ENCODE data around the gene GPER1. TPM values are rescaled to one million over a fixed set of nuclear protein-coding genes. Genes with fewer than 3 reads are reported as not detected.

Gene GPER1
- total RNA-seq, 2 experiments from 2014 or later: 34.9 to 75.9 TPM

DNA sequence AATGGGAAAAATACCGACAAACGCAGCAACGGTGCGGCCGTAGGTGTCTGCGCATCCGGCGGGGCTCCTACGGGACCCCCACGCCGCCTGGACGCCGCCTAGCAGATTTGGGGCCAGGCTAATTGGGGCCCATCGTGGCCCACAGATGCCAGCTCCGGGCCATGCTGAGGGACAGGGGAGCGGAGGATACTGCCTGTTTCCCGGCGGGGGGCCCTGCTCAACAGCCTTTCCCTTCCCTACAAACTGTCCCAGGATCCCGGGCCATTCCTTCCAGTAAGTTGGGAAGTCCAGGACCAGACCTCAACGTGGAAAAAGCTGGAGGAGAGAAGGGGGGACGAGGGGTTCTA is 21.7 kb upstream of the GPER1 start:
- ChIA-PET CTCF (ENCODE audit: unreplicated experiment) (interaction anchor here (1.1 to 1.3 kb wide), 2 partner anchors 43 to 93 kb away, joined by 3 to 4 read pairs; no protein-coding TSS in a partner anchor), POLR2A (interaction anchor here (1.3 kb wide), 1 partner anchor 72 kb away, joined by 5 read pairs; no protein-coding TSS in a partner anchor)
- Histone ChIP-seq H3K36me3 (ENCODE audit: insufficient read depth, low read length) (no peaks in the 10 kb centered on the region), H2AFZ (ENCODE audit: low read length) (no peak overlapping the region), H3K4me2 (ENCODE audit: low read length) (no peak overlapping the region), H3K4me3 (ENCODE audit: low read depth, low read length, poor library complexity, severe bottlenecking) (no peak overlapping the region), H3K4me1 (ENCODE audit: insufficient read depth, low read length, poor library complexity, severe bottlenecking) (peaks cover 51% of the 10 kb centered on the region), H3K79me2 (ENCODE audit: insufficient read depth, low read depth, low read length) (no peaks in the 10 kb centered on the region), H3K27ac (ENCODE audit: low read depth, low read length, poor library complexity, severe bottlenecking) (no peak overlapping the region), H3K9me3 (ENCODE audit: low read length) (no peaks in the 10 kb centered on the region), H4K20me1 (ENCODE audit: insufficient read depth, low read length) (no peaks in the 10 kb centered on the region), H3K9me2 (ENCODE audit: insufficient read depth, low read length) (no peaks in the 10 kb centered on the region)
- TF ChIP-seq, protein P1, sequence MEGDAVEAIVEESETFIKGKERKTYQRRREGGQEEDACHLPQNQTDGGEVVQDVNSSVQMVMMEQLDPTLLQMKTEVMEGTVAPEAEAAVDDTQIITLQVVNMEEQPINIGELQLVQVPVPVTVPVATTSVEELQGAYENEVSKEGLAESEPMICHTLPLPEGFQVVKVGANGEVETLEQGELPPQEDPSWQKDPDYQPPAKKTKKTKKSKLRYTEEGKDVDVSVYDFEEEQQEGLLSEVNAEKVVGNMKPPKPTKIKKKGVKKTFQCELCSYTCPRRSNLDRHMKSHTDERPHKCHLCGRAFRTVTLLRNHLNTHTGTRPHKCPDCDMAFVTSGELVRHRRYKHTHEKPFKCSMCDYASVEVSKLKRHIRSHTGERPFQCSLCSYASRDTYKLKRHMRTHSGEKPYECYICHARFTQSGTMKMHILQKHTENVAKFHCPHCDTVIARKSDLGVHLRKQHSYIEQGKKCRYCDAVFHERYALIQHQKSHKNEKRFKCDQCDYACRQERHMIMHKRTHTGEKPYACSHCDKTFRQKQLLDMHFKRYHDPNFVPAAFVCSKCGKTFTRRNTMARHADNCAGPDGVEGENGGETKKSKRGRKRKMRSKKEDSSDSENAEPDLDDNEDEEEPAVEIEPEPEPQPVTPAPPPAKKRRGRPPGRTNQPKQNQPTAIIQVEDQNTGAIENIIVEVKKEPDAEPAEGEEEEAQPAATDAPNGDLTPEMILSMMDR (conservative IDR thresholded peaks at IDR 0.05; ENCODE audit: low read length): no peak
- TF ChIP-seq EZH2phosphoT487 (IDR thresholded peaks at IDR 0.05; ENCODE audit: borderline replicate concordance, low read depth, low read length): no peak
- intact Hi-C loops (cut with micrococcal nuclease; ENCODE audit: unreplicated experiment): no loop called here
- BruUV-seq (replicated peaks): no TSS peak
- DNase-seq (ENCODE audit: low spot score): no peak

DNA sequence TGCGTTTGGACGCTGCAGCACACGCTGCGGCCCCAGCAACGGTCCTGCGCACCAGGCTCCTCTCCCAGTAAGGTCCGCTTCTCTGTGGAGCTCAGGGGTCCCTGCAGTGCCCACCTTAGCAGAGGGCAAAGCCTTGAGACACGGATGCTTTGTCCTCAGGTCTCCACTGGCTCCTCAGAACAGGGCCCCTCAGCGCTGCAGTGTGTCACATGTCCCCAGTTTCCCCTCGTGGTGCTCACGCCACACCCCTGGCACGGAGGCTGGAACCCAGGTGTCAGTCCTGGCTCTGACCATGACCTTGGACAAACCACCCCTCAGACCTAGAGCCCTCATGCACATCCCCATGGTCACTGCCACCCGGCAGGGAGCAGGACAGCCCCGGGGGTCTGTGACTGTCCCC is 19.9 kb upstream of the GPER1 start:
- BruUV-seq (replicated peaks): no TSS peak
- ChIA-PET POLR2A (interaction anchor here (0.8 kb wide), 1 partner anchor 42 kb away, joined by 3 read pairs; no protein-coding TSS in a partner anchor), CTCF (ENCODE audit: unreplicated experiment) (interaction anchor here (1.1 kb wide), 1 partner anchor 75 kb away, joined by 3 read pairs; no protein-coding TSS in a partner anchor)
- Histone ChIP-seq H3K36me3 (ENCODE audit: insufficient read depth, low read length) (no peaks in the 10 kb centered on the region), H2AFZ (ENCODE audit: low read length) (no peak overlapping the region), H3K9me3 (ENCODE audit: low read length) (no peaks in the 10 kb centered on the region), H3K27ac (ENCODE audit: low read depth, low read length, poor library complexity, severe bottlenecking) (no peak overlapping the region), H4K20me1 (ENCODE audit: insufficient read depth, low read length) (no peaks in the 10 kb centered on the region), H3K79me2 (ENCODE audit: insufficient read depth, low read depth, low read length) (no peaks in the 10 kb centered on the region), H3K9me2 (ENCODE audit: insufficient read depth, low read length) (no peaks in the 10 kb centered on the region), H3K4me2 (ENCODE audit: low read length) (no peak overlapping the region), H3K4me3 (ENCODE audit: low read depth, low read length, poor library complexity, severe bottlenecking) (no peak overlapping the region), H3K4me1 (ENCODE audit: insufficient read depth, low read length, poor library complexity, severe bottlenecking) (peaks cover 43% of the 10 kb centered on the region)
- intact Hi-C loops (cut with micrococcal nuclease; ENCODE audit: unreplicated experiment): no loop called here
- TF ChIP-seq, protein P1 (conservative IDR thresholded peaks at IDR 0.05; ENCODE audit: low read length): no peak
- DNase-seq (ENCODE audit: low spot score): no peak

GRCh38 chr7:1068619-1069018 is 19.3 kb upstream of the GPER1 start:
- Histone ChIP-seq H3K9me3 (ENCODE audit: low read length) (no peaks in the 10 kb centered on the region), H2AFZ (ENCODE audit: low read length) (no peak overlapping the region), H3K4me3 (ENCODE audit: low read depth, low read length, poor library complexity, severe bottlenecking) (no peak overlapping the region), H3K9me2 (ENCODE audit: insufficient read depth, low read length) (no peaks in the 10 kb centered on the region), H3K4me1 (ENCODE audit: insufficient read depth, low read length, poor library complexity, severe bottlenecking) (peaks cover 40% of the 10 kb centered on the region), H3K27ac (ENCODE audit: low read depth, low read length, poor library complexity, severe bottlenecking) (no peak overlapping the region), H4K20me1 (ENCODE audit: insufficient read depth, low read length) (no peaks in the 10 kb centered on the region), H3K79me2 (ENCODE audit: insufficient read depth, low read depth, low read length) (no peaks in the 10 kb centered on the region), H3K4me2 (ENCODE audit: low read length) (no peak overlapping the region), H3K36me3 (ENCODE audit: insufficient read depth, low read length) (no peaks in the 10 kb centered on the region)
- BruUV-seq (replicated peaks): no TSS peak
- POLR2A ChIA-PET: interaction anchor here (0.8 kb wide), 1 partner anchor 42 kb away, joined by 3 read pairs; no protein-coding TSS in a partner anchor
- CTCF ChIA-PET (ENCODE audit: unreplicated experiment): interaction anchor here (1.1 kb wide), 1 partner anchor 76 kb away, joined by 3 read pairs; no protein-coding TSS in a partner anchor
- intact Hi-C loops (cut with micrococcal nuclease; ENCODE audit: unreplicated experiment): no loop called here
- TF ChIP-seq, protein P1 (conservative IDR thresholded peaks at IDR 0.05; ENCODE audit: low read length): no peak
- no peak for TF ChIP-seq EZH2phosphoT487 (IDR thresholded peaks at IDR 0.05; ENCODE audit: borderline replicate concordance, low read depth, low read length)
- no peak for DNase-seq (ENCODE audit: low spot score)

All from OCI-LY7 (cell line).